AG10803 (cell line): Measurements from ENCODE around the gene HYOU1.

Experiments
- DNase-seq: peaks from one replicate; pipeline ENCODE4 v3.0.0; 2010; ENCODE audit warnings: low read depth
- H3K4me3 ChIP-seq: 2 replicates; pipeline ENCODE4 v1.5.1; 2011; ENCODE audit warnings: mild to moderate bottlenecking, low read length, control low read depth
- CTCF ChIP-seq: conservative IDR thresholded peaks from 2 replicates; pipeline ENCODE4 v1.5.1; 2011; ENCODE audit warnings: mild to moderate bottlenecking, low read length, control low read depth, inconsistent platforms

The HYOU1 gene

GRCh38 chr11:119095066-119095880 lies 38.3 kb upstream of the HYOU1 start:
- peak; percentile 100 for DNase-seq
- TF ChIP-seq CTCF: no peak
- H3K4me3 ChIP-seq: peak overlapping the region; percentile 75

- peak; percentile 88 for DNase-seq
- peak overlapping the region; percentile 75 for H3K4me3 ChIP-seq
- peak; percentile 65 for TF ChIP-seq CTCF
Measured at GRCh38 chr11:119094816-119095065, 37.7 kb upstream of the HYOU1 start.

- 0 out of 2 replicates have a peak, but pooled peaks have one; percentile 4 for TF ChIP-seq CTCF
- DNase-seq: peak; percentile 51
Measured at GRCh38 chr11:119093942-119094815, 37.2 kb upstream of the HYOU1 start.

GRCh38 chr11:119092880-119093842 lies 36.2 kb upstream of the HYOU1 start:
- TF ChIP-seq CTCF: no peak
- H3K4me3 ChIP-seq: peak overlapping the region; percentile 75
- DNase-seq: peak; percentile 15

More at GRCh38 chr11:119093942-119094815, 37.2 kb upstream of the HYOU1 start:
- peak overlapping the region; percentile 75 for H3K4me3 ChIP-seq

- no peak for DNase-seq
- H3K4me3 ChIP-seq: peak overlapping the region; percentile 75
- no peak for TF ChIP-seq CTCF
Measured at GRCh38 chr11:119091966-119092879, 35.2 kb upstream of the HYOU1 start.

GRCh38 chr11:119091178-119091577 lies 34.2 kb upstream of the HYOU1 start:
- peak; percentile 37 for DNase-seq
- no peak overlapping the region for H3K4me3 ChIP-seq
- TF ChIP-seq CTCF: no peak
